C4-2B (cell line): ENCODE data around the gene LRRC56.

Experiments used
- H3K27ac ChIP-seq: fragments of 450-650 bp; 2 replicates; pipeline ENCODE4 v1.5.1; 2017
- ZFX ChIP-seq: fragments of 450-650 bp; IDR thresholded peaks from 2 replicates; pipeline ENCODE4 v1.6.1; 2017
- TF ChIP-seq, protein P1 (sequence below): fragments of 450-650 bp; conservative IDR thresholded peaks from 2 replicates; pipeline ENCODE4 v1.5.1; 2017; ENCODE audit warnings: mild to moderate bottlenecking

The LRRC56 gene

GRCh38 chr11:490186-490929 lies 47.0 kb upstream of the LRRC56 start:
- H3K27ac ChIP-seq: no peak overlapping the region
- no peak for TF ChIP-seq ZFX
- TF ChIP-seq, protein P1, sequence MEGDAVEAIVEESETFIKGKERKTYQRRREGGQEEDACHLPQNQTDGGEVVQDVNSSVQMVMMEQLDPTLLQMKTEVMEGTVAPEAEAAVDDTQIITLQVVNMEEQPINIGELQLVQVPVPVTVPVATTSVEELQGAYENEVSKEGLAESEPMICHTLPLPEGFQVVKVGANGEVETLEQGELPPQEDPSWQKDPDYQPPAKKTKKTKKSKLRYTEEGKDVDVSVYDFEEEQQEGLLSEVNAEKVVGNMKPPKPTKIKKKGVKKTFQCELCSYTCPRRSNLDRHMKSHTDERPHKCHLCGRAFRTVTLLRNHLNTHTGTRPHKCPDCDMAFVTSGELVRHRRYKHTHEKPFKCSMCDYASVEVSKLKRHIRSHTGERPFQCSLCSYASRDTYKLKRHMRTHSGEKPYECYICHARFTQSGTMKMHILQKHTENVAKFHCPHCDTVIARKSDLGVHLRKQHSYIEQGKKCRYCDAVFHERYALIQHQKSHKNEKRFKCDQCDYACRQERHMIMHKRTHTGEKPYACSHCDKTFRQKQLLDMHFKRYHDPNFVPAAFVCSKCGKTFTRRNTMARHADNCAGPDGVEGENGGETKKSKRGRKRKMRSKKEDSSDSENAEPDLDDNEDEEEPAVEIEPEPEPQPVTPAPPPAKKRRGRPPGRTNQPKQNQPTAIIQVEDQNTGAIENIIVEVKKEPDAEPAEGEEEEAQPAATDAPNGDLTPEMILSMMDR: no peak

DNA sequence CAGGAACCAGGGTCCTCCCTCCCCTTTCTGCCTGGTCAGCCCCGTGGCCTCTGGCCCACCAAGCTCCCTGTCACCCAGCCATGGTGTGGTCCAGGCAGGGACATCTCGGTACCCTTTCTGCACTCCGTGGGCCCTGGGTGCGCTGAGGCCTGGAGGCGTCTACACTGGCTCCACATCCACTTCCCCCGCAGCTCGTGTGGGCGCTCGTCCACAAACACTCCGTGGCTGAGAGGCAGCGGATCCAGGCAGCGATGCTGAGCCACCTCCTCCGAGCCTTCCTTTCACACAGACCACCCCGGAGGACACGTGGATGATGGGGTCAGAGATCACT lies 46.4 kb upstream of the LRRC56 start:
- no peak for TF ChIP-seq ZFX
- TF ChIP-seq, protein P1: no peak
- H3K27ac ChIP-seq: no peak overlapping the region

GRCh38 chr11:491358-491757 lies 46.0 kb upstream of the LRRC56 start:
- H3K27ac ChIP-seq: no peak overlapping the region
- TF ChIP-seq, protein P1: no peak

DNA sequence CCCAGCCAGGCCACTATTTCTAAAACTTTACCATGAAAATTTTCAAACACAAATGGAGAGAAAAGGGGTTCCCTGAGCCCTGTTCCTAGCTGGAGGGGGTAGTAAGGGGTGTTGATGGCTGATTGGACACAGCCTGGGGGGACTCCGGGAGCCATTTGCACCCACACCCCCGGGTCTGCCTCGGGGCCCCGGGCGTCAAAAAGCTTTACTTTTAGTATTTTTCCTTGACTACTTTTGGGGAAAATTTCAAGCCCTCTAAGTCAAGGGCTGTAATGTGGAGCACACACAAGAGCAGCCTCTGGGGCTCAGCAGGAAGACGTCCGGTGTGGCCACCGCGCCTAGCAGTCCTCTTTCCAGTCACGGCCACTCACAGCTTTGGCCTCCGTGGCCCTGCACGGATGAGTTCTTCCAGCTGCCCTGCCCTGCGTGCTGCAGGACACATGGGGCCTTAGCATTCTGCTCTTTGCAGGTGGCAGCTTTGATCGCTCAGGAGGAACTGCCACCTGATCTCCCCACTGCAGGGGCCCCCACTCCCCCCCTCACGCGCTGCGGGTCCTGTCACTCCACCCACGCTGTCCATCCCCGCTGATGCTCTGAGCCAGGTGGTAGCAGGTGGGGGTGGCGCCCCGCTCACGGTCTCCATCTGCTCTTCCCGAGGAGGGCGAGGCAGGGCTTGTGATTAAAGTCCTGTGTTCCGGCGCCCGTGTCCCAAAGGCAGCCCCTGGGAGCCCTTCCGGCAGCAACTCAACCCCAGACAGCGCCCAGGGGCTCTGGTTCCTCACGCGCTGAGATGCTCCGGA lies 44.7 kb upstream of the LRRC56 start:
- no peak overlapping the region for H3K27ac ChIP-seq
- no peak for TF ChIP-seq ZFX
- TF ChIP-seq, protein P1: no peak

GRCh38 chr11:494761-495536 lies 42.4 kb upstream of the LRRC56 start:
- no peak overlapping the region for H3K27ac ChIP-seq
- TF ChIP-seq, protein P1: no peak
- TF ChIP-seq ZFX: no peak

DNA sequence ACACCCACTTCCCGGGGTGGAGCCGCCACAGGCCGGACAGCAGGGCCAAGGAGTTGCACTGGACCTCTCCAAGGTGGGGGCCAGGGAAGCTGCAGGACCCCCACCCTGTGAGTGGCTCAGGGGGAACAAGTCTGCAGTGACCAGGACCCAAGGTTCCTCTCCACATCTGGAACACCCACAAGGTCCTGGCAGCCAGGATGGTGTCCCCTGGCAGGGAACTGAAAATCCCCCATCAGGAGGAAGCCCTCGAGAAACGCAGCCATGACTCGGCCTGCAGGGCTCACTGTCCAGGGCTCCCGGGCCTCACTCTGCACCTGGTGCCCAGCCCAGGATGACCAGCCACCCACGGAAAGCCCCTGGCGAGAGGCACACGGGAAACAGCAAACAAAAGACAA lies 41.8 kb upstream of the LRRC56 start:
- TF ChIP-seq ZFX: no peak
- TF ChIP-seq, protein P1: no peak
- no peak overlapping the region for H3K27ac ChIP-seq
